H7 (cell line): ENCODE measurements around the gene CIT. TPM values are rescaled to one million over a fixed set of nuclear protein-coding genes. Genes with fewer than 3 reads are reported as not detected.

Experiments
- DNase-seq: peaks from one replicate; pipeline ENCODE4 v3.0.0; 2012
- H3K27me3 ChIP-seq: 2 replicates; pipeline ENCODE4 v1.6.0; 2011; ENCODE audit warnings: mild to moderate bottlenecking, low read length; ENCODE audit not compliant: control insufficient read depth, insufficient read depth
- H3K36me3 ChIP-seq: replicated peaks from 2 replicates; pipeline ENCODE4 v1.5.1; 2011; ENCODE audit warnings: low read length; ENCODE audit not compliant: control insufficient read depth, insufficient read depth
- H3K4me3 ChIP-seq: 2 replicates; pipeline ENCODE4 v1.5.1; 2011; ENCODE audit warnings: low read depth, mild to moderate bottlenecking, control low read depth, low read length, moderate library complexity; ENCODE audit not compliant: insufficient read depth
- total RNA-seq: library from RNA; depleted of rRNA; stranded (reverse); fragments of >200 nt; shearing (Covaris generic); gene quantifications from 2 replicates; pipeline ENCODE4 v1.2.3, GENCODE V29; 2014

The CIT gene
- total RNA-seq, 1 experiment from 2014 or later: 23.8 TPM

DNA sequence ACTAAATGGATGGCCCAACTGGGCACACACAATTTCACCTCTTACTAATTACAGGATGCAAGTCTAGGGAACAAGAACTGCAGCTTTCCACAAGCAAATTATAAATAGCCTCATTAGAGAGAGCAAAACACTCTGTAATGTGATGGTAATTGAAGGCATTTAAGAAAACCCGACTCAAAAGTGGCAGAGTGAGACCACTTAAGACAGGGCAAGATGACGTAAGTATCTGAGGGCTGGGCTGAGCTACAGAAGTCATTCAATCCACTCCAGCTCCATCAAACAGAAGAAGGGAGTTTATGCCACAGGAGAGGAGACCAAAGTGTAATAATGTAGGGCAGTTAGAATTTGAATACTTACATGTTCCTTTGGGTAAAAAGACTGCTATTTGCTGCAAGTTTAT lies 118.9 kb downstream of the CIT start:
- Histone ChIP-seq H3K4me3 (no peak overlapping the region), H3K27me3 (no peaks in the 10 kb centered on the region), H3K36me3 (peaks cover 38% of the 10 kb centered on the region)
- DNase-seq: no peak

DNA sequence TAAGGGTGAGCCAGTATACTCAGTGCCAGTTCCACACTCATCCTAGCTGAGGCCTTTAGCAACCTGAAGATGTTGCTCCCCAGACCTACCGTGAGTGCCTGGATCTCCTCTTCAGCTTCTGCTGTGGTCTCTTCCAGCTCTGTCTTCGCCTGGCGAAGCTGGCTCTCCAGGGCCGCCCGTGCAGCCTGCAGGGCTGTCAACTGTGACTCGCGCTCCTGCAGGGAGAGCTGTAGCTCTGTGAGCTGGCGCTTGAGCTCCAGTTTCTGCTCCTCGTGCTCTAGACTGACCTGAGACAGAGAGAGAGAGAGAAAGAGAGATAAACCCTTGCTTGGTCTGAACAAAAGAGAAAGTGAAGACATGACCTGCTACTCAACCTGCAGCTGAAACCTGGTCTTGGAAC lies 125.2 kb downstream of the CIT start:
- Histone ChIP-seq H3K36me3 (peaks cover 38% of the 10 kb centered on the region), H3K4me3 (no peak overlapping the region), H3K27me3 (no peaks in the 10 kb centered on the region)
- DNase-seq: no peak

DNA sequence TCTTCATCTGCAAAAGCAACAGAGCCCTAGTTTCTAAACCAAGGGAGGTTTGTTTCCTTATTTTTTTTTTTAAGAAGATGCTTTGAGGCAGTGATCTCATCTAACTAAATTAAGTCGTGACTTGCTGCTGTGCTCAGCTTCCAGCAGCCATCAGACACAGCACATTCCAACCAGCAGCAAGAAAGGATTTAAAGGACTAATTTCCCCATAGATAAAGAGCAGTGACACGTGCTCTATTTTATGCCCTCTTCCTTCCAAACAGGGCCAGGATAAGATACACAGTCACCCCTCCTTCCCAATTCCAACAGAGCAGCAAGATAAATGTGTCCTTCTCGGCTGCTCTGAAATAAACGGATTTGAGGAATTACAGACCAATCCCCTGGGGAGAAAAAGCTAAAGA lies 127.5 kb downstream of the CIT start:
- Histone ChIP-seq H3K4me3 (no peak overlapping the region), H3K36me3 (peaks cover 25% of the 10 kb centered on the region), H3K27me3 (no peaks in the 10 kb centered on the region)
- no peak for DNase-seq

DNA sequence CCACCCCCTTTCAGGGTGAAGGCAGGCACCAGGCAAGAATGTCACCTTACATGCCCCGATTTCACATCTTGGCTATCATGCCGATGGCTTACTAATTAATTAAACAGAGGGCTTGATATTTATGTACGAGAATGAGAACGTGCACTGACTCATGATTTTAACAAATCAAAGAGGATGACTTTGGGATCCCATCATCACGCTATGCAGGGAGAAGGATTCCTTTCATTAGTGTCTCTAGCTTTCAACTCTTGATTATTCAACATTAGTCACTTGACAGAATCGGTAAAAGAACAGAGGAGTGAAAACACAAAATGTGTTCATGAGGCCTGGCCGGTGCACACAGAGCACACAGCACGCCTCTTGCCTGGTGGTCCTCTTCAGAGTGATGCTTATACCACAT lies 128.6 kb downstream of the CIT start:
- Histone ChIP-seq H3K27me3 (no peaks in the 10 kb centered on the region), H3K36me3 (peaks cover 18% of the 10 kb centered on the region), H3K4me3 (no peak overlapping the region)
- no peak for DNase-seq

DNA sequence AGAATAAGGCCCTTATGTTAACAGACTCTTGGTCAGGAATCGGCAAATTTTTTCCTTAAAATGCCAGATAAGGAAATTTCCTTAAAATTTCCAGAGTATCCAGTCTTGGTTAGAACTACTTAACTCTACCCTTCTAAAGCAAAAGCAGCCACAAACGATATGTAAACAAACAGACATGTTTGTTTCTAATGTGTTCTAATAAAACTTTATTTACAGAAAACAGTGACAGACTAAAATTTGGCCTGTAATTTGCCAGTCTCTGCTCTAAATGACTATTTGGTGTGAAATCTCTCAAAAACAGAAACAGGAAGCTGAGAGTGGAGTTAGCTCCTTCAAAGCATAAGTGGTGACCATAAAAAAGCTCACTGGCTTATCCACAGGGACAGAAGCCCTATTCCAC lies 131.0 kb downstream of the CIT start:
- no peak for DNase-seq
- no peak overlapping the region for H3K4me3 ChIP-seq

DNA sequence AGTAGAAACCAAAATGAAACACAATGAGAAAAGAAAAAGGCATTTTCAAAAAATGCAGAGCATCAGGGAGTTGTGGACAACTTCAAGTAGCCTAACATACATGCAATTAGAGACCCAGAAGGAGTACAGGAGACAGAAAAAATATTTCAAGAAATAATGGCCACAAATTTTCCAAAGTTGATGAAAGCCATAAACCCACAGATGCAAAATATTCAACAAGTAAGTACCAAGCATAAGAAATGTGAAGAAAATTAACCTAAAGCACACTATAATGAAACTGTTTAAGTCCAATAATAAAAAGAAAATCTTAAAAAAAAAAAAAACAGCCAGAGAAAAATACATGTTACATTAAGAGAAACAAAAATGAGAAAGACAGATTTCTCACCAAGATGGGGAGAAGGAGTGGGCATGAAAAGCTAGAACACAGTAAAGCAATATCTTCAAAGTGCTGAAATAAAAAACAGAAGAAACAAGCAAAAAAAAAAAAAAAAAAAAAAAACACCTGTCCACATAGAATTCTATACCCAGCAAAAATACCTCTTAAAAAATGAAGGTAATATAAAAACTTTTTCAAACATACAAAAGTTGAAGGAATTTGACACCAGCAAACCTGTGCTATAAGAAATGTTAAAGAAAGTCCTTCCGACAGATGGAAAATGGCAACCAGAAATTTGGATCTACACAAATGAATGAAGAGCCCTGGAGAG lies 132.1 kb downstream of the CIT start:
- Histone ChIP-seq H3K36me3 (peaks cover 13% of the 10 kb centered on the region), H3K4me3 (no peak overlapping the region), H3K27me3 (no peaks in the 10 kb centered on the region)
- no peak for DNase-seq

More for the DNA sequence above, 131.0 kb downstream of the CIT start:
- H3K27me3 ChIP-seq: no peaks in the 10 kb centered on the region
- peaks cover 17% of the 10 kb centered on the region for H3K36me3 ChIP-seq

DNA sequence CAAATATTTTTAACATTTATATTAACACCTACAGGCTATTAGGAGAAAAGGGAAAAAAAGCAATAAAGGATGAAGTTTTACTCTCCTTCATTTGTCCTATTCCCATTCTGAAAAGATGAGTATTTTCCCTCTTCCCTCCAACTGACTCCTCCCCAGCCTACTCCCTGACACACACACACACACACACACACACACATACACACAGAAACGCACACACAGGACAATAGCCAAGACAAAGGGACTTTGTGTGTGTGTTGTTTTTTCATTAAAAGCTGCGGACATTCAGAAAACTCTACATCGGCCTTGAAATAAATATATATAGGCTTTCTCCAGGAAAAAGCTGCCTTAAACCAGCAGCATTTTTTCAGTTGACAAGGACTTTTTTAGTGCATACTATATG lies 134.4 kb downstream of the CIT start:
- DNase-seq: no peak
- peaks cover 1% of the 10 kb centered on the region for H3K36me3 ChIP-seq
- H3K4me3 ChIP-seq: no peak overlapping the region
- no peaks in the 10 kb centered on the region for H3K27me3 ChIP-seq

DNA sequence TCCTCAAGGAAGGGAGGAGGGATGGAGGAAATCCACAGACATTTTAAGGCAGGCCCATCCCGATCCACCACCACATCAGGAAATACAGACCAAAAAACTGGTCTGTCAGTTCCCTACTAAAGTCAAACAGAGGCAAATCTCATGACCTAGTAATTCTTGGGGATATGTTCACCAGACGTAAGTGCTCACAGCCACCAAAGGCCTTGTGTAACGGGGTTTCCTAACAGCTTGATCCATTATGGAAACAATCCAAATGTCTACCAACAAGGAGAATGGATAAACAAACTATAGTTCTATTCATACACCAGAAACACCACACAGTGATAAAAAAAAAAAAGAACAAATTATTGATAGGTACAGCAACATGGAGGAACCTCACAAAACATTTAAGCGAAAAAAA lies 136.3 kb downstream of the CIT start:
- Histone ChIP-seq H3K36me3 (peaks cover 1% of the 10 kb centered on the region), H3K4me3 (no peak overlapping the region), H3K27me3 (no peaks in the 10 kb centered on the region)
- DNase-seq: no peak

DNA sequence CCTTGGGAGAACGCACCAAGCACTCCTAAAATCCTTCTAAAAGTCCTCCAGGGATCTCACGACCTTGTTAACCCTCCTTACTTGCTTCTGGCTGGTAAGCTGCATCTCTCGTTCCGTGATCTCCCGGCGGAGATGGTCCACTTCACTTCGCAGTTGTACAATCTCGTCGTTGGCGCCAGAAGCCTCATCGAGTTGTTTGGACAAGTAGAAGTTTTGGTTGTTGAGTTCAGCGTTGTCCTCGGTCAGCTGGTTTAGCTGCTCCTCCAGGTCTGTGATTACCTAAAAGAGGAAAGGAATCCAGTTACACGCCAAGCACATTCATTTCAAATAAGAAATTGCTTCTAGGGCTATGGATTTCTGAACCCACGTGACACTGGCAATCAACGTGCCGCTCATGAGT lies 142.0 kb downstream of the CIT start:
- Histone ChIP-seq H3K4me3 (no peak overlapping the region), H3K36me3 (peaks cover 17% of the 10 kb centered on the region), H3K27me3 (no peaks in the 10 kb centered on the region)
- no peak for DNase-seq

DNA sequence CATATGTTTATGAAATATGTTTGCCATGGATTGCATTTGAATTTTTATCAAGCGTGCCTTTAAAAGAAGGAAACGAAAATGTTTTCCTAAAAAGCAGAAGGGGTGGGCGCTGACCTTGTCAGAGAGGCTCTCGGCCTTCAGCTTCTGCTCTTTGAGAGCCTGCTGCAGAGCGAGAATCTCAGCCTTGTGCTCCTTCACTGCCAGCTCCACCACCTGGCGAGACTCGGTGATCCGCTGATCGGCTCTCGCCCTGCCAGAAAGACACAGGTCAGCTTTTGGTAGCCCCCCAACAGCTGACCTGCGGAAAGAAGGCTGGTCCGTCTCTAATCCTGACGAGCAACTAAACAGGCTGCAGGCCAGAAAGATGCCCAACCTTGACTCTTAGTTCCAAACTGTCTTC lies 146.7 kb downstream of the CIT start:
- Histone ChIP-seq H3K36me3 (peaks cover 20% of the 10 kb centered on the region), H3K4me3 (no peak overlapping the region), H3K27me3 (no peaks in the 10 kb centered on the region)
- DNase-seq: no peak

DNA sequence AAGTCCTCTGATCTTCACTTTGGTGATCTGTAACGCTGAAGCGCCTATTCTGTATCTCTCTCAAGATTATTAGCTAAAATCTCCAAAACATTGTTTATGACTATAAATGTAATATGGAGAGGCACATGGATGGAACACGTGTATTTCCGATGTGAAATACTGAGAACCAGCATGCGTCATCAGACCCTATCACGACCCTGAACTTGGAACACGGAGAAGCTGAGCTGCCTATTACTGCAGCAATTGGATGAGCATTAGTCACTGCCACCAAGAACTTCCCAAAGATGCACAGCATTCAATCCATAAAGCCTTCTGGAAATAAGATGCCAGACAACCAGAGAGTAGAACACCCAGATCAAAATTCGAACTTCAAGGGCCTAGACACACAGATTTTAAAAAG lies 147.2 kb downstream of the CIT start:
- no peaks in the 10 kb centered on the region for H3K27me3 ChIP-seq
- no peak for DNase-seq
- peaks cover 16% of the 10 kb centered on the region for H3K36me3 ChIP-seq
- no peak overlapping the region for H3K4me3 ChIP-seq

DNA sequence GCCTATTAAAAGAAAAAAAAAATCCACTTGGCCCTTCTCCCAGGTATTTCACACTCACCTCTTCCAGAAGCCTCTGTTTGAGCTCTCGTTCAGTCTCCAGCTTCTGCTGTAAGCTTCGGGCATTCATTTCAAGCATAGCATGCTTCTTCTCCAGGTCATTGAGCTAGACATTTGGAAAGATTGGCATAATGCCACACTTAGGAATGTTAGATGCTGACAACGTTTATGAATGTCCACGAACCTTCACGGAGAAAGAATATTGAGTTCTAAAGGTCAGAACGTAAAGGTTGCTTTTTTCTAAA lies 148.7 kb downstream of the CIT start:
- Histone ChIP-seq H3K4me3 (no peak overlapping the region), H3K36me3 (peaks cover 7% of the 10 kb centered on the region), H3K27me3 (no peaks in the 10 kb centered on the region)
- DNase-seq: no peak

DNA sequence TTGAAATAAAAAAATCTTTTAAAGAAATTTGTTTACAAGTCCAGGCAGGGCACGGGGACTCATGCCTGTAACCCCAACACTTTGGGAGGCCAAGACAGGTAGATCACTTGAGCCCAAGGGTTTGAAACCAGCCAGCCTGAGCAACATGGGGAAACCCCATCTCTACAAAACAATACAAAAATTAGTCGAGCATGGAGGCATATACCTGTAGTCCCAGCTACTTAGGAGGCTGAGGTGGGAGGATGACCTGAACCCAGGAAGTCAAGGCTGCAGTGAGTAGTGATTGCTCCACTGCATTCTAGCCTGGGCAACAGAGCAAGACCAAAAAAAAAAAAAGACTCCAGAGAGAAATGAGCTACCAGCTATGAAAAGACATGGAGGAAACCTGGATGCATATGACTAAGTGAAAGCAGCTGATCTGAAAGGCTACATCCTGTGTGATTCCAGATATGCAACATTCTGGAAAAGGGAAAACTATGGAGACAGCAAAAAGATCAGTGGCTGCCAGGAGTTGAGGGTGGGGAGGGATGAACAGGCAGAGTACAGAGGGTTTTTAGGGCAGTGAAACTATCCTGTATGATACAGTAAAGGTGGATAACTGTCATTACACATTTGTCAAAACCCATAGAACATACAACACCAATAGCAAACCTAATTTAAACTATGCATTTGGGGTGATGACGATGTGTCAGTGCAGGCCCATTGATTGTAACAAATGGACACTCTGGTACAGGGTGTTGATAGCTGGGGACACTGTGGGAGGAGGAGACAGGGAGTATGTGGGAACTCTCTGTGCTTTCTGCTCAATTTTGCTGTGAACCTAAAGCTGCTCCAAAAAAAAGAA lies 149.3 kb downstream of the CIT start:
- peaks cover 6% of the 10 kb centered on the region for H3K36me3 ChIP-seq
- no peak overlapping the region for H3K4me3 ChIP-seq
- H3K27me3 ChIP-seq: no peaks in the 10 kb centered on the region
- no peak for DNase-seq

DNA sequence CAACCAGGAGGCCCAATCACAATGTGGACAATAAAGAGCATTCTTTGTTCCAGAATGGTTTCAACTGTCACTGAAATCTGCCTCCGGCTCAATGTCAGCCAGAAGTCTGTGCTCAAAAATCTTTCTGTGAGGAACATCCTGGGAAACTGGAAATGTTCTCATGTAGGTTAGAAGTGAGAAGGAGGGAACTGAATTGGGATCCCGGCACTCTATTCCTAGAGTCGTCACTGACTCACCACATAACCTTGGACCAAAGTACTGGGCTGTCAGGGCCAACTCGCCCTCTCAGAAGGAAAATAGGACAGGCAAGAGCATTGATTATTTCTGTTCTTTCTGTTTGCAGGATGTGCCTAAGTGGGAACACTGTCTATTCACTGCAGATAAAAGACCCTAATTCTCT lies 151.6 kb downstream of the CIT start:
- no peaks in the 10 kb centered on the region for H3K27me3 ChIP-seq
- no peak overlapping the region for H3K4me3 ChIP-seq
- DNase-seq: no peak
- H3K36me3 ChIP-seq: peaks cover 6% of the 10 kb centered on the region

DNA sequence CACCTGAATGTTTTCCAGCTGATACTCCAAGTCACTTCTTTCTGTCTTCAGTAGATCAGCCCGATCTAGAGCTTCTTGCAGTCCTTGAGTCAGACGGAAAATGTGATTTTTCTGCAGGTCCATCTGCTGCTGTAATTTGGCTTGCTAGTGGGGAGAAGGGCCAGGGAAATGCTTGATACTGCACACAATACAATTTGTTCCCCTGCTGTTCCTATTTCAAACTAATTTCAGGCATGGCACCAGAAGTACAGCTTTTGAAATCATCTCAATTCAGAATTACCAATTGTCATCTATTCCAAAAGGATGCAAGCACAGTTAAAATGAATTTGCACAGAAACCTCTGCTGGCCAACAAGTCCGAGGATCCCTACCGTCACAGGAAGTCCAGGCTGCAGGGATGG lies 155.8 kb downstream of the CIT start:
- Histone ChIP-seq H3K4me3 (no peak overlapping the region), H3K27me3 (no peaks in the 10 kb centered on the region), H3K36me3 (peaks cover 12% of the 10 kb centered on the region)
- no peak for DNase-seq
